DND-41 (cell line): ENCODE measurements around the gene MROH2A.

Experiments used
- EZH2 ChIP-seq: IDR thresholded peaks from 3 replicates; pipeline ENCODE4 v1.6.1; 2012; ENCODE audit warnings: borderline replicate concordance, low read depth, mild to moderate bottlenecking, moderate library complexity, low read length, inconsistent platforms; ENCODE audit not compliant: severe bottlenecking
- TF ChIP-seq, protein P1 (sequence below): IDR thresholded peaks from 2 replicates; pipeline ENCODE4 v1.5.1; 2012; ENCODE audit warnings: borderline replicate concordance, low read length, moderate library complexity, mild to moderate bottlenecking; ENCODE audit not compliant: poor library complexity, severe bottlenecking; ENCODE audit errors: extremely low read depth

DNA sequence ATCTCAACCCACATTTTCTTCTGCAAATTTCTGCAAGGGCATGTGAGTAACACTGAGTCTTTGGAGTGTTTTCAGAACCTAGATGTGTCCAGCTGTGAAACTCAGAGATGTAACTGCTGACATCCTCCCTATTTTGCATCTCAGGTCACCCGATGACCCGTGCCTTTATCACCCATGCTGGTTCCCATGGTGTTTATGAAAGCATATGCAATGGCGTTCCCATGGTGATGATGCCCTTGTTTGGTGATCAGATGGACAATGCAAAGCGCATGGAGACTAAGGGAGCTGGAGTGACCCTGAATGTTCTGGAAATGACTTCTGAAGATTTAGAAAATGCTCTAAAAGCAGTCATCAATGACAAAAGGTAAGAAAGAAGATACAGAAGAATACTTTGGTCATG lies 10.1 kb upstream of the MROH2A start:
- TF ChIP-seq, protein P1, sequence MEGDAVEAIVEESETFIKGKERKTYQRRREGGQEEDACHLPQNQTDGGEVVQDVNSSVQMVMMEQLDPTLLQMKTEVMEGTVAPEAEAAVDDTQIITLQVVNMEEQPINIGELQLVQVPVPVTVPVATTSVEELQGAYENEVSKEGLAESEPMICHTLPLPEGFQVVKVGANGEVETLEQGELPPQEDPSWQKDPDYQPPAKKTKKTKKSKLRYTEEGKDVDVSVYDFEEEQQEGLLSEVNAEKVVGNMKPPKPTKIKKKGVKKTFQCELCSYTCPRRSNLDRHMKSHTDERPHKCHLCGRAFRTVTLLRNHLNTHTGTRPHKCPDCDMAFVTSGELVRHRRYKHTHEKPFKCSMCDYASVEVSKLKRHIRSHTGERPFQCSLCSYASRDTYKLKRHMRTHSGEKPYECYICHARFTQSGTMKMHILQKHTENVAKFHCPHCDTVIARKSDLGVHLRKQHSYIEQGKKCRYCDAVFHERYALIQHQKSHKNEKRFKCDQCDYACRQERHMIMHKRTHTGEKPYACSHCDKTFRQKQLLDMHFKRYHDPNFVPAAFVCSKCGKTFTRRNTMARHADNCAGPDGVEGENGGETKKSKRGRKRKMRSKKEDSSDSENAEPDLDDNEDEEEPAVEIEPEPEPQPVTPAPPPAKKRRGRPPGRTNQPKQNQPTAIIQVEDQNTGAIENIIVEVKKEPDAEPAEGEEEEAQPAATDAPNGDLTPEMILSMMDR: no peak
- no peak for TF ChIP-seq EZH2
